ENCODE data around the gene AP4E1.

GRCh38 chr15:50881121-50882048, 27.1 kb upstream of the AP4E1 start:
- TF ChIP-seq EZH2phosphoT487 (IDR thresholded peaks at IDR 0.05; ENCODE audit: low read depth) (no peak), CTCF (IDR thresholded peaks at IDR 0.05; ENCODE audit: low read depth, low read length) (no peak)

Measured in OCI-LY3 (cell line).